ENCODE data around the gene MAPKAP1.

MAPKAP1 gene

DNA sequence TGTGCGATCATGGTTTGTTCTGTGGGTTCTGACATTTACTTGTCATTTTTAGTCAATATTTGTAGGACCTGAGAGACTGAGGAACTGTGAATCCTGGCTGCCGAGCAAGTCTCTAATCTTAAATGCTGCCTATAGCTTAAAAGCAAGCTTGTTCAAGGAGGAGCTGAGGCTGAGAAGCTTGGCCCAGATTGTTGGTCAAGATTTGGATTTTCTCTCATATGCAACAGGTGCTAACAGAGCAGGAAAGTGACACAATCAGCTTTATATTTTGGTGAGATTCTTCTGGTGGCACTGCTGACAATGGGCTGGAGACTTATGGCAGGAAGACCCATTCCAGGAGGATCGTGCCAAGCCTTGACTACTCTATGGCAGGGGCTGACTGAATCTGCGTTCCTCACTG is 192.5 kb downstream of the MAPKAP1 start:
- H3K27ac ChIP-seq: no peak overlapping the region
- TF ChIP-seq, protein P1, sequence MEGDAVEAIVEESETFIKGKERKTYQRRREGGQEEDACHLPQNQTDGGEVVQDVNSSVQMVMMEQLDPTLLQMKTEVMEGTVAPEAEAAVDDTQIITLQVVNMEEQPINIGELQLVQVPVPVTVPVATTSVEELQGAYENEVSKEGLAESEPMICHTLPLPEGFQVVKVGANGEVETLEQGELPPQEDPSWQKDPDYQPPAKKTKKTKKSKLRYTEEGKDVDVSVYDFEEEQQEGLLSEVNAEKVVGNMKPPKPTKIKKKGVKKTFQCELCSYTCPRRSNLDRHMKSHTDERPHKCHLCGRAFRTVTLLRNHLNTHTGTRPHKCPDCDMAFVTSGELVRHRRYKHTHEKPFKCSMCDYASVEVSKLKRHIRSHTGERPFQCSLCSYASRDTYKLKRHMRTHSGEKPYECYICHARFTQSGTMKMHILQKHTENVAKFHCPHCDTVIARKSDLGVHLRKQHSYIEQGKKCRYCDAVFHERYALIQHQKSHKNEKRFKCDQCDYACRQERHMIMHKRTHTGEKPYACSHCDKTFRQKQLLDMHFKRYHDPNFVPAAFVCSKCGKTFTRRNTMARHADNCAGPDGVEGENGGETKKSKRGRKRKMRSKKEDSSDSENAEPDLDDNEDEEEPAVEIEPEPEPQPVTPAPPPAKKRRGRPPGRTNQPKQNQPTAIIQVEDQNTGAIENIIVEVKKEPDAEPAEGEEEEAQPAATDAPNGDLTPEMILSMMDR (IDR thresholded peaks at IDR 0.05): no peak
- no peak for TF ChIP-seq ZFX (IDR thresholded peaks at IDR 0.05; ENCODE audit: borderline replicate concordance)

DNA sequence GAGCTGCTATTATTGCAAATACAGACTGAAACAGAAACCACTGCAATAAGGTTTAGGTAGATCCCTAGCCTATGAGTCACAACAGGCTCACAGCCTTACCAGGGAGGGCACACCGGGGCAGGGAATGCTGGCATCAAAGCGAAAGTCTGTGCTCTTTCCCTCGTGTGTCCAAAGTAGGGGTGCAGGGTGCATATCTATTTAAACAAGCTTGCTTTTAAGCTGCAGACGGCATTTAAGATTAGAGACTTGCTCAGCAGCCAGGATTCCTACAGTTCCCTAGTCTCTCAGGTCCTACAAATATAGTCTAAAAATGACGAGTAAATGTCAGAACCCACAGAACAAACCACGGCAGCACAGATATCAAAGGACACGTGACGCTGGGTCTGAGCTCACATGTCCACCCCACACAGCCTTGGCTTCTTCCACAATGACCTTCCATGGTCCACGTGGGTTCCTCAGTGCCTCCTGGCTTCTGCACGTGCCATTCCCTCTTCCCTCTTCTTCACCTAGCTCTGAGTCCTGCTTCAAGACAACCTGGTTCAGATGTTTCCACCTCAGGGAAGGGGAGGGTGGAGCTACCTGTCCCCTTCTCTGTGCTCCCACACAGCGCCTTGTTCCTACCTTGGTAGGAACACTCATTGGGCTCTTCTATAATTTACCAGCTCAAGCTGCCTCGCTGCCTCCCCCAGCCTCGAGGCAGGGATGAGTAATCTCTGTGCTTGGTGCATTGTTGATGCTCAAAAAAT is 193.2 kb downstream of the MAPKAP1 start:
- TF ChIP-seq, protein P1 (IDR thresholded peaks at IDR 0.05): no peak
- TF ChIP-seq ZFX (IDR thresholded peaks at IDR 0.05; ENCODE audit: borderline replicate concordance): no peak
- H3K27ac ChIP-seq: no peak overlapping the region

DNA sequence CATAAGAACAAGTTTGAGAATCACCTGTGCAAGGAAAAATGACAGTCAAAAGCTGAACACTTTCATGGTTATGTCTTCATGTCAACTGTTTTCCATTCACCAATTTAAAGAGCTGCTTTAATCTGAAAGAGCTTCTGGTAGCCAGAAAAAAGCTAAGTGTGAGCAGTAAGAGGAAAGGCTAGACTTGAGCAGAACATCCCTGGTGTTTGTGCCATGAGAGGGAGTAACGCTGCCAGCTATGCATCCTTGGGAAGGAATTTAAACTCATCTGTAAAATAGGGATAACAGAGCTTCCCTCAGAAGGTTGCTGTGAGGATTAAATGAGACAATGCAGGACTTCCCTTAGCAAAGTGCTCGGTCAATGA is 193.7 kb downstream of the MAPKAP1 start:
- TF ChIP-seq ZFX (IDR thresholded peaks at IDR 0.05; ENCODE audit: borderline replicate concordance): no peak
- TF ChIP-seq, protein P1 (IDR thresholded peaks at IDR 0.05): no peak
- no peak overlapping the region for H3K27ac ChIP-seq

DNA sequence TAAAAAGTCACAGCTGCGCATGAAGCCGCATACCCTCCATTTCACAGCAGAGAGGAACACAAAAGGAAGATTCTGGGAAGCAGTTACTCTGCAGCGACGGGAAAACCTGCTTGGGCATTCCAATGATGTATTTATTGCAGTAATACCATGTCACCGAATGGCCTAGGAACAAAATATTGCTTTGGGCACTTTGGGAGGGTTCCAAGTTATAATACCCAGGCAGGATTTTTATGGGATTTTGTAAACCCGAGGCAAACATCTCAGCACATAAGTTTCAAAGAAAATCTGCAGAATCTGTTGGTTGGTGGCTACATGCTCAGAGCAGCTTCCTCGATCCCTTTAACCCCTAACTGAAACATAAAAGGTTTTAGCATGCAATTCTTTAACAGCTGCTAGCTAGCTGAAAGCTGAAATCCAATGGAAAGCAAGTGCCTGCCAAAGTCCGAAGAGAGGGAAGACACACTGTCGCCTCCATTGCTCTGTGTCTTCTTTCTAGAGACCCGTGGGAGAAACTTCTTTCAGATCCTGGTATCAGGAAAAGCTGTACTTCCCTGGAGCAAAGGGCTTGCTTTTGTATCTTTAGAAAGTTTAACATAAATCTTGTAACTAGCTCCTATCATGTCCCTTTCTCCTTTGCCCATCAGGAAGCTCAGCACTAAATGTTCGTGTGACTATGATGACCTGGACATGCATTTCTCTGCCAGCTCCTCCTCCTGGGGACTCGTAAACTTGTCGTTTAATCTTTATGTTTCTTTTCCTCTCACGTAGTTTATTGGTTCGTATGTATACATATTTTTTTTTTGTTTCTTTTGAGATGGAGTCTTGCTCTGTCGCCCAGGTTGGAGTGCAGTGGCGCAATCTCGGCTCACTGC is 195.0 kb downstream of the MAPKAP1 start:
- H3K27ac ChIP-seq: peak overlapping the region; percentile 93
- TF ChIP-seq, protein P1 (IDR thresholded peaks at IDR 0.05): no peak; the same call in 1 of the 2 replicates
- TF ChIP-seq ZFX (IDR thresholded peaks at IDR 0.05; ENCODE audit: borderline replicate concordance): no peak

DNA sequence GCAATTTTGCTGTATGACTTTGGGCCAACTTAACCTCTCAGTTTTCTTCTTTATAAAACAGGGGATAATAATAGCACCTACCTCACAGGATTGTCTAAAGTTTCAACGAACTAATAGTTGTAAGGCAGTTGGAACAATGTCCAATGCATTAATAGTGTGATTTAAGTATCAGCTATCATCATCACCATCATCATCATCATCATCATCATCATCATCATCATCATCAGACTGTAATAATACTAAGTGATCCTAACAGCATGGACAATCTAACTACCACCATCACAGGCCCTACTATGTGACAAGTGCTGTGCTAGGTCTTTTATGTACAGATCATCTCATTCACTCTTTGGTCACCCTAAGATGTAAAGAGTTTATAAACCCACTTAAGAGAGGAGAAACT is 196.0 kb downstream of the MAPKAP1 start:
- peak overlapping the region; percentile 93; the same call in 1 of the 2 replicates for H3K27ac ChIP-seq
- no peak for TF ChIP-seq ZFX (IDR thresholded peaks at IDR 0.05; ENCODE audit: borderline replicate concordance)
- TF ChIP-seq, protein P1 (IDR thresholded peaks at IDR 0.05): no peak

DNA sequence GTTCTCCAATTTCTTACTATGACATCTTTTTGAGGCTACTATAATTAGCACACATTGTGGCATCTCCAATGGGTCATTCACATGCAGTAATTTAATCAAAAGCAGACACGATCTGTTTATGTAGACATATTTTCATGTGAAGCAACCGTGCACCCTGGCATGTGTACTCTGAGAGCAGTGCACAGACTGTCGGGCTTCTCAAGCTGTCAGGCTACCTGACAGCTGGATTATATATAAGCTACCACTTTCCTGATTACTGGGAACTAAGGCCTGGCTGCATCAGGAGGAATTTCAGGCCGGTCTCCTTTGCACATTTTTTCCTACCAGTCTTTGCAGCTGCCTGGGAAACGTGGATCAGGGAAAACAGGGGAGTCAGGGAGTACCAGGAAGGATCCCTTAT is 197.5 kb downstream of the MAPKAP1 start:
- TF ChIP-seq ZFX (IDR thresholded peaks at IDR 0.05; ENCODE audit: borderline replicate concordance): no peak
- TF ChIP-seq, protein P1 (IDR thresholded peaks at IDR 0.05): no peak
- H3K27ac ChIP-seq: no peak overlapping the region

DNA sequence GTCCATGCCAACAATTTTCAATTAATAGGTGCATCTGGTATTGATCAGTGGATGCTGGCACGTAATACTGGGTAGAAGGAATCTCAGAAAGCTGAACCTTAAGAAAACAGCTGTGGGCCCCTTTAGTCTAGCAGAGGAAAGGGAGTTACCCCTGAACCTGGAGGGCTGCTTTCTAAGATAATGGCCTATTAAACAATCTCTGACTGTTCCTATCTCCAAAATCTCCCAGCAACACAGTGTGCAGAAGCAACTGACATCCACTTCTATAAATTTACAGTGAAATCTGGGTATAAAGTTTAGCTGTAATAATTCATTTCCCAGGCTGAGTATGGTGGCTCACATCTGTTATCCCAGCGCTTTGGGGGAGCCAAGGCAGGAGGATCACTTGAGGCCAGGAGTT is 198.8 kb downstream of the MAPKAP1 start:
- no peak for TF ChIP-seq ZFX (IDR thresholded peaks at IDR 0.05; ENCODE audit: borderline replicate concordance)
- TF ChIP-seq, protein P1 (IDR thresholded peaks at IDR 0.05): no peak
- H3K27ac ChIP-seq: no peak overlapping the region

Data from 22Rv1 (cell line).